Measurements from ENCODE around the gene SIGLECL1. TPM values are rescaled to one million over a fixed set of nuclear protein-coding genes. Genes with fewer than 3 reads are reported as not detected.

The SIGLECL1 gene
- total and polyA plus RNA-seq, 9 of the 15 experiments (the other 6 are each of a cell fraction or from before 2014, with no cell fraction given), result not detected

DNA sequence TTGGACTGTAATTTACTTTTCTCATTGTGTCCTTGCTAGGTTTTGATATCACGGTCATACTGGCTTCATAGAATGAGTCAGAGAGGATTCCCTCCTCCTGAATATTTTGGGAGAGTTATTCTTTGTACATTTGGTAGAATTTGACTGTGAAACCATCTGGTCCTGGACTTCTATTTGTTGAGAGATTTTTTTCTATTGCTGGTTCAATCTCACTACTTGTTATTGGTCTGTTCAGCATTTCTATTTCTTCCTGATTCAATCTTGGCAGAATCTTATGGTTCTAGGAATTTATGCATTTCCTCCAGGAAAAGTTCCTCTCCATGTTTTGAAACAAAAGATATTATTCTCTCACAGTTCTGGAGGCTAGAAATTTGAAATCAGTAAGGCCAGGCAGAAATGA lies 30.9 kb upstream of the SIGLECL1 start:
- Histone ChIP-seq H3K79me2 (ENCODE audit: control insufficient read depth, insufficient read depth, low read length) (no peaks in the 10 kb centered on the region), H3K9me1 (ENCODE audit: control insufficient read depth, insufficient read depth, low read length) (no peaks in the 10 kb centered on the region), H3K4me2 (ENCODE audit: insufficient read depth, low read length) (no peak overlapping the region), H3K27ac (ENCODE audit: extremely low read depth, low read depth, low read length) (no peak overlapping the region), H3K9me3 (replicated peaks; ENCODE audit: control insufficient read depth, insufficient read depth, low read depth, low read length) (peaks cover 3% of the 10 kb centered on the region), H3K4me1 (replicated peaks in 1 of 2; ENCODE audit: control insufficient read depth in 2 of 2, insufficient read depth in 2 of 2, low read length in 2 of 2) (peaks cover 4 to 10% of the 10 kb centered on the region in 2 experiments; a peak in 2 of 5 replicates), H2AFZ (ENCODE audit: low read depth, low read length) (no peak overlapping the region), H3K36me3 (ENCODE audit: control insufficient read depth, insufficient read depth, low read length) (no peaks in the 10 kb centered on the region), H3K4me3 (no peak overlapping the region), H3K27me3 (ENCODE audit: control insufficient read depth in 2 of 2, insufficient read depth in 2 of 2, low read length in 2 of 2) (no peaks in the 10 kb centered on the region), H3K9ac (ENCODE audit: insufficient read depth in 1 of 2, low read depth in 2 of 2, low read length in 2 of 2) (no peak overlapping the region), H4K20me1 (replicated peaks; ENCODE audit: control insufficient read depth, insufficient read depth, low read length) (no peaks in the 10 kb centered on the region)
- ChIA-PET CTCF (ENCODE audit: low intra/inter-chr PET ratio) (interaction anchor here (0.6 kb wide), 1 partner anchor 86 kb away, joined by 4 read pairs; no protein-coding TSS in a partner anchor), POLR2A (no interaction called here)
- no peak for FAIRE-seq
- TF ChIP-seq ZNF583 (CRISPR knock-in tag; IDR thresholded peaks at IDR 0.05) (no peak), ZNF146 (CRISPR knock-in tag; IDR thresholded peaks at IDR 0.05; ENCODE audit: unreplicated experiment) (no peak), TFAM (CRISPR knock-in tag; conservative IDR thresholded peaks at IDR 0.05) (no peak), EWSR1 (IDR thresholded peaks at IDR 0.05; ENCODE audit: borderline replicate concordance, low read depth, partially characterized antibody) (no peak), TOE1 (IDR thresholded peaks at IDR 0.05; ENCODE audit: borderline replicate concordance) (no peak), TOE1 (CRISPR knock-in tag; IDR thresholded peaks at IDR 0.05; ENCODE audit: borderline replicate concordance, low read depth) (no peak), HIVEP1 (CRISPR knock-in tag; IDR thresholded peaks at IDR 0.05) (no peak), SAFB2 (IDR thresholded peaks at IDR 0.05; ENCODE audit: borderline replicate concordance, low read depth, low read length, severe bottlenecking) (no peak)
- TF ChIP-seq, protein P1, sequence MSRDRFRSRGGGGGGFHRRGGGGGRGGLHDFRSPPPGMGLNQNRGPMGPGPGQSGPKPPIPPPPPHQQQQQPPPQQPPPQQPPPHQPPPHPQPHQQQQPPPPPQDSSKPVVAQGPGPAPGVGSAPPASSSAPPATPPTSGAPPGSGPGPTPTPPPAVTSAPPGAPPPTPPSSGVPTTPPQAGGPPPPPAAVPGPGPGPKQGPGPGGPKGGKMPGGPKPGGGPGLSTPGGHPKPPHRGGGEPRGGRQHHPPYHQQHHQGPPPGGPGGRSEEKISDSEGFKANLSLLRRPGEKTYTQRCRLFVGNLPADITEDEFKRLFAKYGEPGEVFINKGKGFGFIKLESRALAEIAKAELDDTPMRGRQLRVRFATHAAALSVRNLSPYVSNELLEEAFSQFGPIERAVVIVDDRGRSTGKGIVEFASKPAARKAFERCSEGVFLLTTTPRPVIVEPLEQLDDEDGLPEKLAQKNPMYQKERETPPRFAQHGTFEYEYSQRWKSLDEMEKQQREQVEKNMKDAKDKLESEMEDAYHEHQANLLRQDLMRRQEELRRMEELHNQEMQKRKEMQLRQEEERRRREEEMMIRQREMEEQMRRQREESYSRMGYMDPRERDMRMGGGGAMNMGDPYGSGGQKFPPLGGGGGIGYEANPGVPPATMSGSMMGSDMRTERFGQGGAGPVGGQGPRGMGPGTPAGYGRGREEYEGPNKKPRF (IDR thresholded peaks at IDR 0.05; ENCODE audit: low read depth, low read length), result no peak
- TF ChIP-seq, protein P2, sequence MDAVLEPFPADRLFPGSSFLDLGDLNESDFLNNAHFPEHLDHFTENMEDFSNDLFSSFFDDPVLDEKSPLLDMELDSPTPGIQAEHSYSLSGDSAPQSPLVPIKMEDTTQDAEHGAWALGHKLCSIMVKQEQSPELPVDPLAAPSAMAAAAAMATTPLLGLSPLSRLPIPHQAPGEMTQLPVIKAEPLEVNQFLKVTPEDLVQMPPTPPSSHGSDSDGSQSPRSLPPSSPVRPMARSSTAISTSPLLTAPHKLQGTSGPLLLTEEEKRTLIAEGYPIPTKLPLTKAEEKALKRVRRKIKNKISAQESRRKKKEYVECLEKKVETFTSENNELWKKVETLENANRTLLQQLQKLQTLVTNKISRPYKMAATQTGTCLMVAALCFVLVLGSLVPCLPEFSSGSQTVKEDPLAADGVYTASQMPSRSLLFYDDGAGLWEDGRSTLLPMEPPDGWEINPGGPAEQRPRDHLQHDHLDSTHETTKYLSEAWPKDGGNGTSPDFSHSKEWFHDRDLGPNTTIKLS (IDR thresholded peaks at IDR 0.05; ENCODE audit: borderline replicate concordance, low read depth), result no peak
- TF ChIP-seq, protein P3, sequence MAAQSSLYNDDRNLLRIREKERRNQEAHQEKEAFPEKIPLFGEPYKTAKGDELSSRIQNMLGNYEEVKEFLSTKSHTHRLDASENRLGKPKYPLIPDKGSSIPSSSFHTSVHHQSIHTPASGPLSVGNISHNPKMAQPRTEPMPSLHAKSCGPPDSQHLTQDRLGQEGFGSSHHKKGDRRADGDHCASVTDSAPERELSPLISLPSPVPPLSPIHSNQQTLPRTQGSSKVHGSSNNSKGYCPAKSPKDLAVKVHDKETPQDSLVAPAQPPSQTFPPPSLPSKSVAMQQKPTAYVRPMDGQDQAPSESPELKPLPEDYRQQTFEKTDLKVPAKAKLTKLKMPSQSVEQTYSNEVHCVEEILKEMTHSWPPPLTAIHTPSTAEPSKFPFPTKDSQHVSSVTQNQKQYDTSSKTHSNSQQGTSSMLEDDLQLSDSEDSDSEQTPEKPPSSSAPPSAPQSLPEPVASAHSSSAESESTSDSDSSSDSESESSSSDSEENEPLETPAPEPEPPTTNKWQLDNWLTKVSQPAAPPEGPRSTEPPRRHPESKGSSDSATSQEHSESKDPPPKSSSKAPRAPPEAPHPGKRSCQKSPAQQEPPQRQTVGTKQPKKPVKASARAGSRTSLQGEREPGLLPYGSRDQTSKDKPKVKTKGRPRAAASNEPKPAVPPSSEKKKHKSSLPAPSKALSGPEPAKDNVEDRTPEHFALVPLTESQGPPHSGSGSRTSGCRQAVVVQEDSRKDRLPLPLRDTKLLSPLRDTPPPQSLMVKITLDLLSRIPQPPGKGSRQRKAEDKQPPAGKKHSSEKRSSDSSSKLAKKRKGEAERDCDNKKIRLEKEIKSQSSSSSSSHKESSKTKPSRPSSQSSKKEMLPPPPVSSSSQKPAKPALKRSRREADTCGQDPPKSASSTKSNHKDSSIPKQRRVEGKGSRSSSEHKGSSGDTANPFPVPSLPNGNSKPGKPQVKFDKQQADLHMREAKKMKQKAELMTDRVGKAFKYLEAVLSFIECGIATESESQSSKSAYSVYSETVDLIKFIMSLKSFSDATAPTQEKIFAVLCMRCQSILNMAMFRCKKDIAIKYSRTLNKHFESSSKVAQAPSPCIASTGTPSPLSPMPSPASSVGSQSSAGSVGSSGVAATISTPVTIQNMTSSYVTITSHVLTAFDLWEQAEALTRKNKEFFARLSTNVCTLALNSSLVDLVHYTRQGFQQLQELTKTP (IDR thresholded peaks at IDR 0.05; ENCODE audit: low read depth in 1 of 2, partially characterized antibody in 2 of 2), result no peak
- BruUV-seq (replicated peaks), result no TSS peak
- intact Hi-C loops (cut with micrococcal nuclease), result no loop called here
- WGBS (ENCODE audit: insufficient coverage, low coverage, missing lambda C conversion rate), result 18% methylated on average over 1 of the region's 1 CpG
- no peak for DNase-seq (ENCODE audit: extremely low read depth in 1 of 4, low spot score in 3 of 4)
- in situ Hi-C loops (cut with MboI), result no loop called here
- no peak for ATAC-seq
